ENCODE data around the gene HECTD2. TPM values are rescaled to one million over a fixed set of nuclear protein-coding genes. Genes with fewer than 3 reads are reported as not detected.

The HECTD2 gene
- total and polyA plus RNA-seq, 7 donors = 1.7 to 15.0 (median 6.8) TPM

- Histone ChIP-seq H3K27me3 (ENCODE audit: insufficient read depth in 3 of 3, low read length in 2 of 3) (no peaks in the 10 kb centered on the region), H3K36me3 (ENCODE audit: insufficient read depth in 1 of 2, low read depth in 1 of 2) (peaks cover 1 to 17% of the 10 kb centered on the region in 2 donors), H3K4me1 (peaks cover 15% of the 10 kb centered on the region), H3K4me3 (no peak overlapping the region), H3K9me3 (no peaks in the 10 kb centered on the region), H3K27ac (no peak overlapping the region)
- DNase-seq (no peak), ATAC-seq (no peak)
- intact Hi-C loops (cut with DNase I) = loop anchor here in 1 of 2 donors (2.0 to 10.0 kb wide), 2 partner anchors 139 to 249 kb away; no protein-coding TSS in a partner anchor
- no peak for TF ChIP-seq CTCF (IDR thresholded peaks at IDR 0.05)
These were observed 85.3 kb downstream of the HECTD2 start for GRCh38 chr10:91495402-91495801.

DNA sequence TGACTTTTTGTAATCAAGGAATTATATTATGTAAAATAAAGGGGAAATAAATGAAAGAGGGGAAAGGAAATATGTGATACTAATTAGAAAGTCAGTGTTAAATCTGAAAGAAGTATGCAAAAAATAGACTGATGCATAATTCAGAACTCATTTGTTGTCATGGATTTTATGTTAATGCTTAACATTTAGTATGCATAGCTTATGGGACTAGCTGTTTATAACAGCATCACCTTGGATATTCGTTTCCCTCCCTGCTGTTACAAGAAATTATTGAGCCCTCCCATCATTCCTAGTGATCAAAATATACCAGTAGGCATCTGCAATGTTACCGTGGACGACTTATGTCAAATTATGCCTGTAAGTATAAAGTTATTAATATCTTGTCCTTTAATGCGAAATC is 85.9 kb downstream of the HECTD2 start:
- WGBS, 3 donors = 74 to 85% (median 76%) methylated on average over 4 of the region's 4 CpGs
- Histone ChIP-seq H3K9me3 (no peaks in the 10 kb centered on the region), H3K27ac (no peak overlapping the region), H3K27me3 (ENCODE audit: insufficient read depth in 3 of 3, low read length in 2 of 3) (no peaks in the 10 kb centered on the region), H3K4me3 (no peak overlapping the region), H3K4me1 (peaks cover 15% of the 10 kb centered on the region), H3K36me3 (ENCODE audit: insufficient read depth in 1 of 2, low read depth in 1 of 2) (peaks cover 2 to 24% of the 10 kb centered on the region in 2 donors)
- intact Hi-C loops (cut with DNase I) = loop anchor here in 1 of 2 donors (10.0 kb wide), 1 partner anchor 249 kb away; no protein-coding TSS in a partner anchor
- ATAC-seq (no peak), DNase-seq (no peak)
- TF ChIP-seq CTCF (IDR thresholded peaks at IDR 0.05) = no peak

GRCh38 chr10:91511549-91512330 is 101.6 kb downstream of the HECTD2 start:
- Histone ChIP-seq H3K27me3 (ENCODE audit: insufficient read depth in 3 of 3, low read length in 2 of 3) (no peaks in the 10 kb centered on the region), H3K27ac (peak overlapping the region; percentile 28), H3K36me3 (ENCODE audit: insufficient read depth in 1 of 2, low read depth in 1 of 2) (peaks cover 0 to 14% of the 10 kb centered on the region in 2 donors), H3K4me3 (no peak overlapping the region), H3K4me1 (no peaks in the 10 kb centered on the region), H3K9me3 (no peaks in the 10 kb centered on the region)
- TF ChIP-seq CTCF (IDR thresholded peaks at IDR 0.05) = no peak
- DNase-seq (no peak), ATAC-seq (peak in 2 of 4 donors; percentile 61 to 62)
- intact Hi-C loops (cut with DNase I) = no loop called here
- WGBS, 3 donors = 72 to 77% (median 76%) methylated on average over 5 of the region's 5 CpGs

- Histone ChIP-seq H3K36me3 (ENCODE audit: insufficient read depth in 1 of 2, low read depth in 1 of 2) (peaks cover 0 to 14% of the 10 kb centered on the region in 2 donors), H3K9me3 (no peaks in the 10 kb centered on the region), H3K27ac (peak overlapping the region; percentile 28), H3K4me3 (no peak overlapping the region), H3K27me3 (ENCODE audit: insufficient read depth in 3 of 3, low read length in 2 of 3) (no peaks in the 10 kb centered on the region), H3K4me1 (no peaks in the 10 kb centered on the region)
- intact Hi-C loops (cut with DNase I) = no loop called here
- 84 to 91% (median 85%) methylated on average over 1 of the region's 1 CpG for WGBS, 3 donors
- no peak for TF ChIP-seq CTCF (IDR thresholded peaks at IDR 0.05)
- ATAC-seq (no peak), DNase-seq (no peak)
These were observed 102.3 kb downstream of the HECTD2 start for GRCh38 chr10:91512458-91512857.
